GM12873 (cell line): ENCODE data around the gene SGCD.

Experiments
- TF ChIP-seq, protein P1 (sequence below): IDR thresholded peaks from 2 replicates; pipeline ENCODE4 v1.5.1; 2012; ENCODE audit warnings: low read depth, mild to moderate bottlenecking, moderate library complexity, low read length, control low read depth; ENCODE audit not compliant: insufficient read depth; ENCODE audit errors: missing control alignments

SGCD gene

GRCh38 chr5:156595132-156595787 is 268.3 kb downstream of the SGCD start:
- TF ChIP-seq, protein P1, sequence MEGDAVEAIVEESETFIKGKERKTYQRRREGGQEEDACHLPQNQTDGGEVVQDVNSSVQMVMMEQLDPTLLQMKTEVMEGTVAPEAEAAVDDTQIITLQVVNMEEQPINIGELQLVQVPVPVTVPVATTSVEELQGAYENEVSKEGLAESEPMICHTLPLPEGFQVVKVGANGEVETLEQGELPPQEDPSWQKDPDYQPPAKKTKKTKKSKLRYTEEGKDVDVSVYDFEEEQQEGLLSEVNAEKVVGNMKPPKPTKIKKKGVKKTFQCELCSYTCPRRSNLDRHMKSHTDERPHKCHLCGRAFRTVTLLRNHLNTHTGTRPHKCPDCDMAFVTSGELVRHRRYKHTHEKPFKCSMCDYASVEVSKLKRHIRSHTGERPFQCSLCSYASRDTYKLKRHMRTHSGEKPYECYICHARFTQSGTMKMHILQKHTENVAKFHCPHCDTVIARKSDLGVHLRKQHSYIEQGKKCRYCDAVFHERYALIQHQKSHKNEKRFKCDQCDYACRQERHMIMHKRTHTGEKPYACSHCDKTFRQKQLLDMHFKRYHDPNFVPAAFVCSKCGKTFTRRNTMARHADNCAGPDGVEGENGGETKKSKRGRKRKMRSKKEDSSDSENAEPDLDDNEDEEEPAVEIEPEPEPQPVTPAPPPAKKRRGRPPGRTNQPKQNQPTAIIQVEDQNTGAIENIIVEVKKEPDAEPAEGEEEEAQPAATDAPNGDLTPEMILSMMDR = no peak

GRCh38 chr5:156597276-156597675 is 270.3 kb downstream of the SGCD start:
- TF ChIP-seq, protein P1 = no peak

GRCh38 chr5:156598964-156599363 is 272.0 kb downstream of the SGCD start:
- TF ChIP-seq, protein P1 = no peak

GRCh38 chr5:156615901-156616300 is 288.9 kb downstream of the SGCD start:
- TF ChIP-seq, protein P1 = no peak

DNA sequence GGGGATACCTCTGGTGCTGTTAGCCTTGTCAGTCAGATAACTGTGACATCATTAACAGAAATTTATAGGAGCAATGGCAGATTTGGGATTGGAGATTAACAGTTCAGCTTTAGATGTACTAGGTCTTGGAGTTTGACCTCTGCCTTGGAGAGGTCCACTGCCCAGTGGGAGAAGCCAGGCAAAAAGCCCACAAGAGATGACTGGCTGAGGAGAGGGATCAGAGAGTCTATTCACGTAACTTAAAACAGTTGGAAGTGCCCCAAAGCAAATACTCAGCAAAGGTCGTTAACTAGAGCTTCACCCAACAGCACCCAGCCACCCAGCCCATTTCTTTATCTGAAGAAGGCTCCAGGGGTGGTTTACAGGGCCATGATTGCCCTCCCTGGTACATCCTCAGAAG is 290.5 kb downstream of the SGCD start:
- TF ChIP-seq, protein P1 = no peak

- TF ChIP-seq, protein P1 = no peak
Measured at GRCh38 chr5:156618601-156619000, 291.6 kb downstream of the SGCD start.

DNA sequence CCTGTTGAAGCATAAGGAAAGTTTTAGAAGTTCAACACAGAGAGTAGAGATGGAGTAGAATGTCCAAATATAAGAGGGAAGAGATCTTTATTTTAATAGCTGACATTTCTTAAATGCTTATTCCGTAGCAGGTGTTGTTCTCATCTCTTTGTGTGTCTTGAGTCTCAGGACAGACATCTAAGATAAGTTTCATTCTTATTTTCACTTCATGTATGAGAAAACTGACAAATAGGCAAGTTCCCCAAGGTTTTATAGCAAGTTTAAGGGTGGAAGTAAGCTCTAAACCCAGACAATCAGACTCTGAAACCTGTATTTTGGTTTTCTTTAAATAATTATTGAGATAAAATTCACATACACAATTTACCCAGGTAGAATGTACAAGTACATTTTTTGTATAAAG is 294.8 kb downstream of the SGCD start:
- TF ChIP-seq, protein P1 = no peak
